GM18511 (cell line): ENCODE results near the gene OR10A2.
A peak's percentile ranks its signal among the peaks of the same experiment; 100 is the strongest.
"Not testable (repeated sequence)": the region's sequence is repeated elsewhere in the genome, so short reads cannot be mapped to it uniquely, and the experiment has no call there.

Experiments
- ATAC-seq: cut with Tn5 transposase; IDR thresholded peaks from one replicate; pipeline ENCODE4 v1.9.1; 2021; ENCODE audit warnings: mild to moderate bottlenecking, moderate library complexity; ENCODE audit not compliant: unreplicated experiment

OR10A2 gene

GRCh38 chr11:6862961-6863360 lies at the start of gene OR10A2:
Gene OR10A2 (plus strand): TSS chr11:6863057. CDS start chr11:6869755, 6,698 bp downstream.
- no peak for ATAC-seq

- ATAC-seq = no peak
These were observed 49.2 kb upstream of the OR10A2 start for GRCh38 chr11:6813656-6814055.

GRCh38 chr11:6817694-6818093 lies 45.2 kb upstream of the OR10A2 start:
- ATAC-seq = no peak

- no peak for ATAC-seq
These were observed 43.9 kb upstream of the OR10A2 start for GRCh38 chr11:6818967-6819366.

- no peak for ATAC-seq
These were observed 38.6 kb upstream of the OR10A2 start for GRCh38 chr11:6824136-6824823.

- no peak for ATAC-seq
These were observed 37.6 kb upstream of the OR10A2 start for GRCh38 chr11:6825231-6825744.

- no peak for ATAC-seq
These were observed 34.8 kb upstream of the OR10A2 start for GRCh38 chr11:6828103-6828502.

GRCh38 chr11:6833356-6833755 lies 29.5 kb upstream of the OR10A2 start:
- ATAC-seq = no peak

- ATAC-seq = no peak
These were observed 28.8 kb upstream of the OR10A2 start for GRCh38 chr11:6834021-6834420.

GRCh38 chr11:6841694-6842093 lies 21.2 kb upstream of the OR10A2 start:
- no peak for ATAC-seq

- no peak for ATAC-seq
These were observed 19.2 kb upstream of the OR10A2 start for GRCh38 chr11:6843670-6844069.

GRCh38 chr11:6844356-6844755 lies 18.5 kb upstream of the OR10A2 start:
- ATAC-seq = no peak

GRCh38 chr11:6845383-6845782 lies 17.5 kb upstream of the OR10A2 start, which contains the start of gene OR10A5:
Gene OR10A5 (plus strand): TSS chr11:6845683. CDS start chr11:6845683, 0 bp downstream.
- no peak for ATAC-seq

GRCh38 chr11:6850526-6850925 lies 12.3 kb upstream of the OR10A2 start:
- no peak for ATAC-seq

- ATAC-seq = not testable (repeated sequence)
These were observed 8.1 kb upstream of the OR10A2 start for GRCh38 chr11:6854801-6855200.

GRCh38 chr11:6855971-6856541 lies 6.8 kb upstream of the OR10A2 start:
- ATAC-seq = no peak

GRCh38 chr11:6856871-6857270 lies 6.0 kb upstream of the OR10A2 start:
- ATAC-seq = peak; percentile 92

- no peak for ATAC-seq
These were observed 1.6 kb downstream of the OR10A2 start for GRCh38 chr11:6864438-6864837.

- ATAC-seq = no peak
These were observed 8.4 kb downstream of the OR10A2 start for GRCh38 chr11:6871278-6871677.

- ATAC-seq = no peak
These were observed 12.9 kb downstream of the OR10A2 start for GRCh38 chr11:6875761-6876160.

- no peak for ATAC-seq
These were observed 13.5 kb downstream of the OR10A2 start, which contains the start of gene OR10A4 for GRCh38 chr11:6876325-6876724. Gene OR10A4 (plus strand): TSS chr11:6876625. CDS start chr11:6876648, 23 bp downstream.

GRCh38 chr11:6876914-6877313 lies 14.1 kb downstream of the OR10A2 start:
- ATAC-seq = no peak
